Endothelial cell of umbilical vein (primary cell): ENCODE measurements around the gene UQCRHL.

Source experiments
- EZH2 ChIP-seq: IDR thresholded peaks from 2 replicates; pipeline ENCODE4 v1.6.1; 2012; ENCODE audit warnings: borderline replicate concordance, low read depth, mild to moderate bottlenecking, moderate library complexity, low read length, inconsistent platforms; ENCODE audit not compliant: severe bottlenecking
- POLR2A ChIP-seq: IDR thresholded peaks from 2 replicates; pipeline ENCODE4 v1.6.1; 2012; ENCODE audit warnings: low read depth, mild to moderate bottlenecking, control low read depth, low read length
- POLR2AphosphoS5 ChIP-seq: IDR thresholded peaks from 2 replicates; pipeline ENCODE4 v1.6.1; 2012; ENCODE audit warnings: low read depth, mild to moderate bottlenecking, control low read depth, low read length, moderate library complexity; ENCODE audit not compliant: insufficient read depth
- TF ChIP-seq, protein P1 (sequence below), 2 donors: IDR thresholded peaks; 1 replicate in 1 of 2; 2 replicates in 1 of 2; pipeline ENCODE4 v1.5.1; 2011; ENCODE audit warnings: low read length in 2 of 2, mild to moderate bottlenecking in 2 of 2, moderate library complexity in 2 of 2, control low read depth in 1 of 2, inconsistent platforms in 1 of 2, low read depth in 1 of 2; ENCODE audit not compliant: insufficient read depth in 1 of 2; ENCODE audit errors: extremely low read depth in 1 of 2

DNA sequence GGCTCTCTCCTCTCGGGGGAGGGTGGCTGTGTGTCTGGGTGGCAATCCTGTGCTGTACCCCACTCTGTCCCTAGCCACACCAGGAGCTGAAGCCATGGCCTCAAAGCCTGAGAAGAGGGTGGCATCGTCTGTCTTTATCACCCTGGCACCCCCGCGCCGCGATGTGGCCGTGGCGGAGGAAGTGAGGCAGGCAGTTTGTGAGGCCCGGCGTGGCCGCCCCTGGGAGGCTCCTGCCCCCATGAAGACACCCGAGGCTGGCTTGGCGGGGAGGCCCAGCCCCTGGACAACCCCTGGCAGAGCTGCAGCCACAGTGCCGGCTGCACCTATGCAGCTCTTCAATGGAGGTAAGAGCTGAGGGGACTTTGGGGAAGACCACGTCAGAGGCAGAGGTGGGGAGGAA is 42.6 kb downstream of the UQCRHL start:
- TF ChIP-seq, protein P1, sequence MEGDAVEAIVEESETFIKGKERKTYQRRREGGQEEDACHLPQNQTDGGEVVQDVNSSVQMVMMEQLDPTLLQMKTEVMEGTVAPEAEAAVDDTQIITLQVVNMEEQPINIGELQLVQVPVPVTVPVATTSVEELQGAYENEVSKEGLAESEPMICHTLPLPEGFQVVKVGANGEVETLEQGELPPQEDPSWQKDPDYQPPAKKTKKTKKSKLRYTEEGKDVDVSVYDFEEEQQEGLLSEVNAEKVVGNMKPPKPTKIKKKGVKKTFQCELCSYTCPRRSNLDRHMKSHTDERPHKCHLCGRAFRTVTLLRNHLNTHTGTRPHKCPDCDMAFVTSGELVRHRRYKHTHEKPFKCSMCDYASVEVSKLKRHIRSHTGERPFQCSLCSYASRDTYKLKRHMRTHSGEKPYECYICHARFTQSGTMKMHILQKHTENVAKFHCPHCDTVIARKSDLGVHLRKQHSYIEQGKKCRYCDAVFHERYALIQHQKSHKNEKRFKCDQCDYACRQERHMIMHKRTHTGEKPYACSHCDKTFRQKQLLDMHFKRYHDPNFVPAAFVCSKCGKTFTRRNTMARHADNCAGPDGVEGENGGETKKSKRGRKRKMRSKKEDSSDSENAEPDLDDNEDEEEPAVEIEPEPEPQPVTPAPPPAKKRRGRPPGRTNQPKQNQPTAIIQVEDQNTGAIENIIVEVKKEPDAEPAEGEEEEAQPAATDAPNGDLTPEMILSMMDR (IDR thresholded peaks at IDR 0.05; ENCODE audit: extremely low read depth in 1 of 2, insufficient read depth in 1 of 2, low read depth in 1 of 2, low read length in 2 of 2) = no peak
- TF ChIP-seq EZH2 = no peak
- TF ChIP-seq POLR2A = no peak
- TF ChIP-seq POLR2AphosphoS5 = no peak
